22Rv1 (cell line): Measurements from ENCODE around the gene PTRHD1.

Experiments
- CTCF ChIP-seq: fragments of 450-650 bp; IDR thresholded peaks from 2 replicates; pipeline ENCODE4 v1.5.1; 2017; ENCODE audit warnings: mild to moderate bottlenecking
- ZFX ChIP-seq: fragments of 450-650 bp; IDR thresholded peaks from 2 replicates; pipeline ENCODE4 v1.6.1; 2017; ENCODE audit warnings: antibody characterized with exemption, borderline replicate concordance

- TF ChIP-seq CTCF, result no peak
- TF ChIP-seq ZFX, result no peak
Measured at GRCh38 chr2:24766609-24767008, 26.6 kb downstream of the PTRHD1 start.
